Measurements from ENCODE around the gene ALB.

DNA sequence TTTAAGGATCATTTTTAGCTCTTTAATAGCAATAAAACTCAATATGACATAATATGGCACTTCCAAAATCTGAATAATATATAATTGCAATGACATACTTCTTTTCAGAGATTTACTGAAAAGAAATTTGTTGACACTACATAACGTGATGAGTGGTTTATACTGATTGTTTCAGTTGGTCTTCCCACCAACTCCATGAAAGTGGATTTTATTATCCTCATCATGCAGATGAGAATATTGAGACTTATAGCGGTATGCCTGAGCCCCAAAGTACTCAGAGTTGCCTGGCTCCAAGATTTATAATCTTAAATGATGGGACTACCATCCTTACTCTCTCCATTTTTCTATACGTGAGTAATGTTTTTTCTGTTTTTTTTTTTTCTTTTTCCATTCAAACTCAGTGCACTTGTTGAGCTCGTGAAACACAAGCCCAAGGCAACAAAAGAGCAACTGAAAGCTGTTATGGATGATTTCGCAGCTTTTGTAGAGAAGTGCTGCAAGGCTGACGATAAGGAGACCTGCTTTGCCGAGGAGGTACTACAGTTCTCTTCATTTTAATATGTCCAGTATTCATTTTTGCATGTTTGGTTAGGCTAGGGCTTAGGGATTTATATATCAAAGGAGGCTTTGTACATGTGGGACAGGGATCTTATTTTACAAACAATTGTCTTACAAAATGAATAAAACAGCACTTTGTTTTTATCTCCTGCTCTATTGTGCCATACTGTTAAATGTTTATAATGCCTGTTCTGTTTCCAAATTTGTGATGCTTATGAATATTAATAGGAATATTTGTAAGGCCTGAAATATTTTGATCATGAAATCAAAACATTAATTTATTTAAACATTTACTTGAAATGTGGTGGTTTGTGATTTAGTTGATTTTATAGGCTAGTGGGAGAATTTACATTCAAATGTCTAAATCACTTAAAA, 15.3 kb downstream of the ALB start:
- TF ChIP-seq, protein P1, sequence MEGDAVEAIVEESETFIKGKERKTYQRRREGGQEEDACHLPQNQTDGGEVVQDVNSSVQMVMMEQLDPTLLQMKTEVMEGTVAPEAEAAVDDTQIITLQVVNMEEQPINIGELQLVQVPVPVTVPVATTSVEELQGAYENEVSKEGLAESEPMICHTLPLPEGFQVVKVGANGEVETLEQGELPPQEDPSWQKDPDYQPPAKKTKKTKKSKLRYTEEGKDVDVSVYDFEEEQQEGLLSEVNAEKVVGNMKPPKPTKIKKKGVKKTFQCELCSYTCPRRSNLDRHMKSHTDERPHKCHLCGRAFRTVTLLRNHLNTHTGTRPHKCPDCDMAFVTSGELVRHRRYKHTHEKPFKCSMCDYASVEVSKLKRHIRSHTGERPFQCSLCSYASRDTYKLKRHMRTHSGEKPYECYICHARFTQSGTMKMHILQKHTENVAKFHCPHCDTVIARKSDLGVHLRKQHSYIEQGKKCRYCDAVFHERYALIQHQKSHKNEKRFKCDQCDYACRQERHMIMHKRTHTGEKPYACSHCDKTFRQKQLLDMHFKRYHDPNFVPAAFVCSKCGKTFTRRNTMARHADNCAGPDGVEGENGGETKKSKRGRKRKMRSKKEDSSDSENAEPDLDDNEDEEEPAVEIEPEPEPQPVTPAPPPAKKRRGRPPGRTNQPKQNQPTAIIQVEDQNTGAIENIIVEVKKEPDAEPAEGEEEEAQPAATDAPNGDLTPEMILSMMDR (IDR thresholded peaks at IDR 0.05) = no peak
- no peak for TF ChIP-seq ZFX (IDR thresholded peaks at IDR 0.05; ENCODE audit: borderline replicate concordance)
